Tibial nerve (tissue), 4 donors: ENCODE measurements around the gene PFDN1. TPM values are rescaled to one million over a fixed set of nuclear protein-coding genes. Genes with fewer than 3 reads are reported as not detected.

ENCODE experiments used
- DNase-seq, 2 donors: peaks; one replicate each; pipeline ENCODE4 v3.0.0-alpha.2; 2019; ENCODE audit warnings: low spot score in 2 of 2
- H3K27ac ChIP-seq, 4 donors: fragments of 200-600 bp; sonication (generic) in 3 of 4; one replicate each; pipeline ENCODE4 v1.5.1; 2017 to 2019; ENCODE audit warnings: mild to moderate bottlenecking in 1 of 4
- H3K27me3 ChIP-seq, 2 donors: fragments of 200-600 bp; sonication (generic) in 1 of 2; one replicate each; pipeline versions ENCODE4 v1.5.1 to v1.6.0; 2017 to 2019
- H3K36me3 ChIP-seq, 3 donors: fragments of 200-600 bp; sonication (generic); one replicate each; pipeline ENCODE4 v1.5.1; 2018 to 2019
- H3K4me1 ChIP-seq, 4 donors: fragments of 200-600 bp; sonication (generic) in 3 of 4; one replicate each; pipeline ENCODE4 v1.5.1; 2017 to 2019
- H3K4me3 ChIP-seq, 4 donors: fragments of 200-600 bp; sonication (generic) in 3 of 4; one replicate each; pipeline ENCODE4 v1.5.1; 2017 to 2019; ENCODE audit warnings: mild to moderate bottlenecking in 1 of 4, moderate library complexity in 1 of 4
- H3K9me3 ChIP-seq, 4 donors: fragments of 200-600 bp; sonication (generic) in 3 of 4; one replicate each; pipeline ENCODE4 v1.5.1; 2017 to 2019
- CTCF ChIP-seq, 5 experiments: fragments of 200-600 bp in 3 of 5; fragments of 450-650 bp in 2 of 5; sonication (generic) in 3 of 5; IDR thresholded peaks; one replicate each; pipeline ENCODE4 v1.5.1; 2016 to 2019; ENCODE audit warnings: antibody characterized with exemption in 5 of 5, mild to moderate bottlenecking in 3 of 5, moderate library complexity in 2 of 5
- EP300 ChIP-seq, 2 donors: sonication (generic); formaldehyde crosslinking; IDR thresholded peaks; one replicate each; pipeline ENCODE4 v1.6.1; 2017; ENCODE audit warnings: antibody characterized with exemption in 2 of 2, mild to moderate bottlenecking in 1 of 2
- POLR2A ChIP-seq, 2 donors: fragments of 450-650 bp; IDR thresholded peaks; one replicate each; pipeline ENCODE4 v1.6.1; 2017; ENCODE audit warnings: antibody characterized with exemption in 2 of 2, mild to moderate bottlenecking in 2 of 2, moderate library complexity in 2 of 2
- WGBS, 2 donors: methylation state at CpG; one replicate each; pipeline ENCODE4 v1.1.5; 2018; 5-methylcytosine and 5-hydroxymethylcytosine counted together
- total RNA-seq, 4 donors: library from RNA; depleted of rRNA; stranded (reverse); fragments of >200 nt; gene quantifications; one replicate each; pipeline ENCODE4 v1.1.0, GENCODE V29; 2016

PFDN1 gene
- total RNA-seq, 4 donors from 2014 or later: 98.2 to 146 (median 109) TPM

GRCh38 chr5:140275837-140276236 is 27.1 kb downstream of the PFDN1 start:
- no peak overlapping the region for H3K4me3 ChIP-seq
- H3K27me3 ChIP-seq: no peaks in the 10 kb centered on the region
- H3K9me3 ChIP-seq: no peaks in the 10 kb centered on the region
- H3K36me3 ChIP-seq: peaks cover 0 to 10% (median 0%) of the 10 kb centered on the region in 3 donors
- TF ChIP-seq CTCF (IDR thresholded peaks at IDR 0.05) (no peak), EP300 (IDR thresholded peaks at IDR 0.05) (no peak), POLR2A (IDR thresholded peaks at IDR 0.05) (no peak)
- DNase-seq: no peak
- H3K4me1 ChIP-seq: peaks cover 0 to 24% (median 3%) of the 10 kb centered on the region in 4 donors
- no peak overlapping the region for H3K27ac ChIP-seq

- TF ChIP-seq POLR2A (IDR thresholded peaks at IDR 0.05) (no peak), EP300 (IDR thresholded peaks at IDR 0.05) (peak; percentile 70 to 82)
- peak overlapping the region in 2 of 4 donors; percentile 31 to 37 for H3K27ac ChIP-seq
- WGBS, 2 donors: 74 to 82% methylated on average over 6 of the region's 6 CpGs
These were observed 29.5 kb downstream of the PFDN1 start for GRCh38 chr5:140273401-140273877.

GRCh38 chr5:140270008-140270407 is 32.9 kb downstream of the PFDN1 start:
- no peaks in the 10 kb centered on the region for H3K27me3 ChIP-seq
- H3K4me3 ChIP-seq: no peak overlapping the region
- peaks cover 0 to 1% (median 0%) of the 10 kb centered on the region in 3 donors for H3K36me3 ChIP-seq
- no peak overlapping the region for H3K27ac ChIP-seq
- H3K4me1 ChIP-seq: peaks cover 0 to 28% (median 3%) of the 10 kb centered on the region in 4 donors
- DNase-seq: no peak
- TF ChIP-seq EP300 (IDR thresholded peaks at IDR 0.05) (no peak), POLR2A (IDR thresholded peaks at IDR 0.05) (no peak), CTCF (IDR thresholded peaks at IDR 0.05) (no peak)
- no peaks in the 10 kb centered on the region for H3K9me3 ChIP-seq

More at GRCh38 chr5:140273401-140273877, 29.5 kb downstream of the PFDN1 start:
- peak in 1 of 2 donors; percentile 28 for DNase-seq
- Histone ChIP-seq H3K27me3 (no peaks in the 10 kb centered on the region), H3K9me3 (no peaks in the 10 kb centered on the region), H3K36me3 (peaks cover 0 to 10% (median 0%) of the 10 kb centered on the region in 3 donors), H3K4me3 (no peak overlapping the region), H3K4me1 (peaks cover 0 to 18% (median 0%) of the 10 kb centered on the region in 4 donors)

GRCh38 chr5:140267559-140268018 is 35.3 kb downstream of the PFDN1 start:
- no peak for DNase-seq
- Histone ChIP-seq H3K4me1 (peaks cover 0 to 18% (median 3%) of the 10 kb centered on the region in 4 donors), H3K9me3 (no peaks in the 10 kb centered on the region), H3K27me3 (no peaks in the 10 kb centered on the region), H3K27ac (peak overlapping the region in 2 of 4 donors; percentile 52 to 64), H3K4me3 (no peak overlapping the region), H3K36me3 (no peaks in the 10 kb centered on the region)
- no peak for TF ChIP-seq CTCF (IDR thresholded peaks at IDR 0.05)
- no peak for TF ChIP-seq EP300 (IDR thresholded peaks at IDR 0.05)
- no peak for TF ChIP-seq POLR2A (IDR thresholded peaks at IDR 0.05)
- 28 to 29% methylated on average over 9 of the region's 9 CpGs for WGBS, 2 donors

- DNase-seq: no peak
- no peak overlapping the region for H3K4me3 ChIP-seq
- H3K27ac ChIP-seq: peak overlapping the region in 2 of 4 donors; percentile 52 to 64
- no peaks in the 10 kb centered on the region for H3K9me3 ChIP-seq
- WGBS, 2 donors: 71 to 80% methylated on average over 3 of the region's 3 CpGs
- H3K4me1 ChIP-seq: peaks cover 0 to 22% (median 7%) of the 10 kb centered on the region in 4 donors
- H3K36me3 ChIP-seq: no peaks in the 10 kb centered on the region
- no peaks in the 10 kb centered on the region for H3K27me3 ChIP-seq
- TF ChIP-seq POLR2A (IDR thresholded peaks at IDR 0.05) (no peak), CTCF (IDR thresholded peaks at IDR 0.05) (no peak), EP300 (IDR thresholded peaks at IDR 0.05) (no peak)
These were observed 35.7 kb downstream of the PFDN1 start for GRCh38 chr5:140267201-140267540.
